ENCODE data around the gene GRIN3B.

The GRIN3B gene

DNA sequence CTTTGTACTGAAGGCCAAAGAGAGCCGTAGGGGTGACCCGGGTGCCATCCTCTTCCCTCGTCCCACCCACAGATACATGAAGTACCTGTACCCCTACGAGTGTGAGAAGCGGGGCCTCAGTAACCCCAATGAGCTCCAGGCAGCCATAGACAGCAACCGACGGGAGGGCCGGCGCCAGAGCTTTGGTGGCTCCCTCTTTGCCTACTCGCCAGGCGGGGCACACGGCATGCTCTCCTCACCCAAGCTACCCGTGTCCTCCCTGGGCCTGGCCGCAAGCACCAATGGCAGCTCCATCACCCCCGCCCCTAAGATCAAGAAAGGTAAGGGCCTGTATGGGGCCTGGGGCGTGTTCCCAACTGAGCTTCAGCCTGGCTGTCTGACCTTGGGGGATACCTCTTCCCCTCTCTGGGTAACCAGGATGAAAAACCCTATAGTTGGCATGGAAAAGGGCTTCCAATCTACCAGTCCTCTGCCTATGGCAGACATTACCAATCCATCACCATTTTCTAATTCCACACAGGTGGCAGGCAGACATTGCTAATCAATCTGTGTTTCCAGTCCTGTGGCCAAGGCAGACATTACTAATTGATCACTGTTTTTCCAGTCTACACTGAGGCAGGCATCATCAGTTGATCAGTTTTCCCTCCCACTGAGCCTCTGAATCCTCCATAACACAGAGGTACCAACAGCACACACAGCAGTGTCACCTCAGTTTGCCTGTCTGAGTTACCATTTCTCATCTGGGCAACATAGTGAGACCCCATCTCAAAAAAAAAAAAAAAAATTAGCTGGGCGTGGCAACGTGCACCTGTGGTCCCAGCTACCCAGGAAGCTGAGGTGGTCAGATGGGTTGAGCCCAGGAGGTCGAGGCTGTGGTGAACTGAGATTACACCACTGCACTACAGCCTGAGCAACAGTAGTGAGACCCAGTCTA is 35.2 kb upstream of the GRIN3B start:
- no peak for DNase-seq

DNA sequence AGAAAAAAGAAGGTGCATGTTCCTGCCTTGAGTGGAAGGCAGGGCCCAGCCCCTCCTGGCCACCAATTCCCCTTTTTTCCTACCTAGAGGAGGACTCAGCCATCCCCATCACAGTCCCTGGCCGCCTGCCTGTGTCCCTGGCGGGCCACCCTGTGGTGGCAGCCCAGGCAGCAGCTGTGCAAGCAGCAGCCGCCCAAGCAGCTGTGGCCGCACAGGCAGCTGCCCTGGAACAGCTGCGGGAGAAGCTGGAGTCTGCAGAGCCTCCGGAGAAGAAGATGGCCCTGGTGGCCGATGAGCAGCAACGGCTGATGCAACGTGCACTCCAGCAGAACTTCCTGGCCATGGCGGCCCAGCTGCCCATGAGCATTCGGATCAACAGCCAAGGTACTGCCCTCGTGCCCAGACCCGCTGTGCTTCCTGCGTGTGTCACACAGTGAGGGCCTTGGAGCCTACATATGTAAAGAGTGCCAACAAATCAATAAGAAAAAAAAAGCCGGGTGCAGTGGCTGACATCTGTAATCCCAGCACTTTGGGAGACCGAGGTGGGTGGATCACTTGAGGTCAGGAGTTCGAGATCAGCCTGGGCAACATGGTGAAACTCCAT is 33.6 kb upstream of the GRIN3B start:
- no peak for DNase-seq

DNA sequence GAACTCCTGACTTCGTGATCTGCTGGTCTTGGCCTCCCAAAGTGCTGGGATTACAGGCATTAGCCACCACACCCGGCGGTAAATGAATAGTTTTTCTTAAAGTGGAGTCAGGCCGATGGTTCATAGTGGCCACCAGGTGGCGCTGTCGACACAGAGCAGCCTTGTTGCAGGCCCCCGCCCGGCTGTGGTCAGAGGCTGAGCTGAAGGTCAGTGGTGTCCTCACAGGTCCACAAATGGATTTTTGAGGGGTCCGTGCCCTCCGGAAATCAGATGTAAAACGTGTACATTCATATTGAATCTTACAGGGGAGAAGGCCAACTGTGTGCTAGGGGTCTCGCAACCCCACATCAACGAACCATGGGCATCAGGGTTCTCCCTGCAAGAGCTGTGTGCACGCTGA is 29.5 kb upstream of the GRIN3B start:
- DNase-seq = no peak

DNA sequence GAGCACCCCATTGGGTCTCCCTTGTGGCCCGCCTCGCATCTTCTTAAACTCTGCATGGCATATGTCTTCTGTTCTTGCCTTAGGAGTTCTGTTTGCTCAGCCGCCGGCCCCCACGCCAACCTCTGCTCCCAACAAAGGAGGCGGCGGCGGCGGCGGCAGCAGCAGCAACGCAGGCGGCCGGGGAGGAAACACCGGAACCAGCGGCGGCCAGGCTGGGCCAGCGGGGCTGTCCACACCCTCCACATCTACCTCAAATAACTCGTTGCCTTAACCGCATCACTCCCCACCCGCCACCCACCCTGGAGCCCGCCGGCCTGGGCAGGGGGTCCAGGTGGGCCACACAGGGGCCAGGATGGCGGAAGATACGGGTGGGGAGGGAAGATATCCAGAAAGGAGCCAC is 28.4 kb upstream of the GRIN3B start:
- no peak for DNase-seq

DNA sequence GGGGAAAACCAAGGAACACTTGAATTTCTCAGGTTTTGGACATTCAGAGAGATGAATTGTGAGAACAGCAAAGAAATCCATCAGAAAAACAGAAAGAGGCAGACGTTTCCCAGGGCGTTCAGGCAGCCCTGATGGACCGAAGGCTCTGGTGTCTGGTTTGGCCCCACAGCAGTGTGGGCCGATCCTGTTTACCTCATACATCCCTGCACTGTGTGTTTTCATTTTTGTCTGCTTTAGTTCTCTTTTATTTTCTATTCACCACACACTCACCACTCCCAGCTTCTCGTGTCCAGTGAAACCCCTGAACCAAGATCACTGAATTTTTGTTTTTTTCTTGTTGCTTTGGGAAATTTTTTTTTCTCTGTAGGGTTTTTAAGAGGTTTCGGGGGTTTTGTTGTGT is 27.9 kb upstream of the GRIN3B start:
- DNase-seq = no peak

DNA sequence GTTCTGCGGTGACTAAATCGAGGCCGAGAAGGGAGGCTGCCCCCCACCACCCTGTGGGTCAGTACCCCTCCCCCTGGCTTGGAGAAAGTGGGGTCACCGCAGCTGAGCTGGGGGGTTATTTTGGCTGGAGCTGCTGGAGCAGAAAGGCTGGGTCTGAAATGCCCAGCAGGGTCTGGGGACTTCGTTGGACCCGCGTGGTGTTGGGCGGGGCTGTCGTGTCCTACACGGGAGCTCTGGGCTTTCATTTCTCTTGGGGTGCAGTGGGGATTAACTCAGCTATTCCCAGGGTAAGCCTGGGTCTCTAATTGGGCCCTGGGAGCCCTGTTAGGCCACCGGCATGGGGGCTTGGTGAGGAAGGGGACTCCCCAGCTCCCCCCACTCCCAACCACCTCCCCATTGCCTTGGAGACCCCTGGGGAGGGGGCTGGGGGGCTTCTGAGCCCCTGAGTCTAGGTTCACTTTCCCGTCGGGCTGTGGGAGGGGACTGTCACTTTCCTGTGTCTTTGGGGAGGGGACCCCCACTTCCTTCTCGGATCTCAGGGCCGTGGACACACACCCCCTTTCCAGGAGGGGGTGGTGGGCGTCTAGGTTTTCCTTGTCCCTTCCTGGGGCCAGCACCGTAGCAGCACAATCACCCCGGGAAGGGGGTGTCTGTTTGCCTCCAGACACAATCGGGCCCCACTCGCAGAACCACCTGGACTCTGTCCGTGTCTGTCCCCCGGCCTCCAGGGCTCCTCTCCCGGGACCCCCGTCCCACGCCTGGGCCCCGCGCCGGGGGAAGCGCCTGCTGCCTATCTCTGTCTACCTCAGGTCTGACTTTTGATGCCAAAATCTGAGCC is 26.3 kb upstream of the GRIN3B start:
- no peak for DNase-seq

DNA sequence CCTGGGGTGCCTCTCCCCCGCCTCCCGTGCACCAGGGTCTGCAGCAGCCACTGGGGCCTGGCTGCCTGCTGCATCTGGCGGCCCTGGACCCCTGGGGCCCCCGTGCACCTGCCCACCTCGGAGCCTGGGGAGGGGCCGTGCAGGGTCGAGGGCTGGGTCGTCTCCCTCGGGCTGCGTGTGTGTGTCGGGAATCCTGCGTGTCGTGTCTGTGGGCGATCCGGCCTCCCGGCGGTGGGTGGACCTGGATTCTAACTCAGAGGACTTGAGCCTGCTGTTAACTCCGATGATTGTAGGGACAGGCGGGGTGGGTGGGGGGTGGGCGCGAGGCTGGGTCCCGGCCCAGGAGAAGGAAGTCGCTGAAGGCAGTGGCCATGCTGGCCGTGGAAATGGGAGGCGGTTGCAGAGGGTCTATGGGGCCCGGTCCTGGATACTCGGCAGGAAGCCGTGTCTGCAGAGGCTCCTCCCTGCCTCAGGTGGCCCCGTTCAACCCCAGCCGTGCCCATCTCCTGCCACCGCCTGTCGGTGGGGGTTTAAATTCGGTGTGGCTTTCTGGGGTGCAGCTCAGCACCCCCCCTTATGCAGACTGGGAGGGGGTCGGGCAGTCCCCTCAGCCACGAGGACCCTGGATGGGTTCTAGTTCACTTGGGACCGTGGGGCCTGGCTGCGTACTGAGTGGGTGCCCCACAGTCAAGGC is 25.5 kb upstream of the GRIN3B start:
- DNase-seq = no peak

DNA sequence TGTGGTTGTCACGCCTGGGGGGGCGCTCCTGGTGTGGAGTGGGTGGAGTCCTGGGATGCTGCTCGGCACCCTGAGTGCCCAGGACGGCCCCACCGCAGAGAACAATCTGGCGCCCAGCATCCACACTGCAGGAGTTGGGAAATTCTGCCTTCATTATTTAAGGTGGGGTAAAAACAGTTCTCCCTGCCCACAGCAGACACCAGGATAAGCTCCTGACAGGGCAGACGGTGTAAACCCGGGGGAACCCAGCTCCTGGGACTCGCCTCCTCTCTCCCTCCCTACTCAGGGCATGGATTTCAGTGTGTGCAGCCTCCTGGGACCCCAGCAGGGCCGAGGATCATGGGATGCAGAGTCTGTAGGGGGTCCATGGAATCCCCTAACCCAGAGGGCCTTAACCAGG is 23.7 kb upstream of the GRIN3B start:
- no peak for DNase-seq

DNA sequence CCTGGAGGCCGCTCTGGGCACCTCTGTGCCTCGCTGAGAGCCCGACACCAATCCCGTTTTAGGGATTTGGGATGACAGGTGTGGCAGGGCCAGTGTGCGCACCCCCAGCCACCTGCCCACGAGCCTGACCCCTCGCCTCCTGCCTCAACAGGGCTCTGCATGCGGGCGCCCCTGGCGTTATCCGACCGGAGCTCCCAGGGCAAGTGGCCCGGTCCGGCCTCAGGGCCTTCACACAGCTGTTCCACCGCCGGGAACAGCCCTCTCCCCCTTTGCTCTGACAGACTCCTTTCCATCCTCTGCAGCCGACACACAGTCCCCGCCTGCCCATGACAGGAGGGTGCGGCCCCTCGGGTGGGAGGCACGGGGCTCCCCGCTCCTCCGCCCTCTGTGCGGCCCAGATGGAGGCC is 23.2 kb upstream of the GRIN3B start:
- no peak for DNase-seq

DNA sequence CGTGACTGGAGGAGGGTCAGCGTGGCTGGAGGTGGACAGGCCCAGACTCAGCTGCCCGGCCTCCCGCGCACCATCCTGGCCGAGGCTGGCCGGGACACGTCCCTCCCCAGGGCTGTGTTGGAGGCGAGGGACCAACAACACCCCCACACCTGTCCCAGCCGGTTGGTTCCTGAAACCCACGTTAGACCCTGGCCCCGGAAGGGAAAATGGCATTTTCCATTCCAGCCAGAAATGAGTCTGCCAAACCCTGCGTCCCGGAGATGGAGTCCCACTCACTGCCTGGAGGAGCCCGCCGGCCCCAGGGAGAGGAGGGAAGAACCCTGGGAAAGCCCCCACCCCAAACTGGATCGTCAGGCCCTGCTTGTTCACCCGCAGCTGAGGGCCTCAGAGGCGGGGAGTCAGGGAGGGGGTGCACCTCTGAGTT is 20.9 kb upstream of the GRIN3B start:
- no peak for DNase-seq

DNA sequence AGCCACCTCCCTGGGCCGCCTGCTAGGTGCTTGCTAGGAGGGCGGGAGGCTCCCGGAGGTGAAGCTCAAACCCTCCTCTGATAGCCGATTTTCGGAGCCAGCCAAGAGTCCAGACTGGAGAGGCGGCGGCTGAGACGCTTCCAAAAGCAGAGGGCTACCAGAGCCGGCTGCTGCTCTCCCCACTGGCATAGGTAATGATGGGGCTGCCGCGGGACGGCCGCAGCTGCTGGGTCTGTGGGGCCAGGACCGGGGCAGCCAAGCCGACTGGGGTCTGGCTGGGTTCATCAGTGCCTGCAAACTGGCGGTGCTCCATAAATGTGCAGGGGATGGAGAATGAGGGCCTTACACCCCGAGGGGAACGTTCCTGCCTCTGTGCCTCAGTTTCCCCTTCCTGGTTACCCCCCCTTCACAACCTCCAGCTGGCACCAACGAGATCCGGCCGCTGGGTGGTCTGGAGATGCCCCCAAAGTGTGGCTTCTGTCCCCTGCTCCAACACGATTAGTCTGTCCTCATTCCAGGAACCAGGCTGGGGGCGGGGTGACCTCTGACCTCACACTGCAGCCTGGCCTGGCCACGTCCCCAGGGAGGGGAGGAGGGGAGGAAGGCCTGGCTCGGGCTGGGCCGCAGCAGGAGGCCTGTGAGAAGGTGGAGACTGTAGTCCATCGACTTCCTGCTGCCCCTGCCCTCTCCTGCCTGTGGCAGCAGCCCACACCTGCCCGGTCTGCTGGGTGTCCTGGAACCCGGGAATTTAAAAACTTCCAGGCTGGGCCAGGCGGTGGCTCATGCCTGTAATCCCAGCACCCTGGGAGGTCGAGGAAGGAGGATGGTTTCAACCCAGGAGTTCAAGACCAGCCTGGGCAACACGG is 19.9 kb upstream of the GRIN3B start:
- no peak for DNase-seq

DNA sequence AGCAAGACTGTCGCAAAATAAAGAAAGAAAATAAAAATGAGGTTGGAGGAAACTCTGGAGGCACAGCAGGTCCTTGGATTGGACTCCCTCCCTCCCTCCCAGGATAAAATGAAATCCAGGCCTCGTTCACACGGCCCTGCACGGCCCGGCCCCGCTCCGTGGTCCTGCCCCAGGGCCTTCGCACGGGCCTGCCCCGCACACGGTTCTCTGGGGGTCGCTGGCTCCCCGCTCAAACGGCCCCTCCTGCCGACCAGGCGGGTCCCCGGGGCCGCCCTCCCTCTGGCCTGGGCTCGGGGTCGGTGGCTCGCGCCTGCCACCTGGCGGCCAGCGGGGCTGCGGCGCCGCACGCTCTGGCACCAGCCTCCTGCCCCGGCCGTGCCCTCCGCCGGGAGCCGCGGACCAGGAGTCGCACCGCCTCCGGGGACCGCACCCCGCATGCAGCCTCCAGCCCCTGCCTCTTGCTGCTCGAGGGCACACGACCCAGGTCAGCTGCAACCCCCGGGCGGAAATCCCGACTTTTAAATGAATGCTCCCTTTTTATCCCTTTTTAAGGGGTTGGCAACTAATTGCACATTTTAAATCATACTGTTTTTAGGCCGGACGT is 17.6 kb upstream of the GRIN3B start:
- DNase-seq = no peak

DNA sequence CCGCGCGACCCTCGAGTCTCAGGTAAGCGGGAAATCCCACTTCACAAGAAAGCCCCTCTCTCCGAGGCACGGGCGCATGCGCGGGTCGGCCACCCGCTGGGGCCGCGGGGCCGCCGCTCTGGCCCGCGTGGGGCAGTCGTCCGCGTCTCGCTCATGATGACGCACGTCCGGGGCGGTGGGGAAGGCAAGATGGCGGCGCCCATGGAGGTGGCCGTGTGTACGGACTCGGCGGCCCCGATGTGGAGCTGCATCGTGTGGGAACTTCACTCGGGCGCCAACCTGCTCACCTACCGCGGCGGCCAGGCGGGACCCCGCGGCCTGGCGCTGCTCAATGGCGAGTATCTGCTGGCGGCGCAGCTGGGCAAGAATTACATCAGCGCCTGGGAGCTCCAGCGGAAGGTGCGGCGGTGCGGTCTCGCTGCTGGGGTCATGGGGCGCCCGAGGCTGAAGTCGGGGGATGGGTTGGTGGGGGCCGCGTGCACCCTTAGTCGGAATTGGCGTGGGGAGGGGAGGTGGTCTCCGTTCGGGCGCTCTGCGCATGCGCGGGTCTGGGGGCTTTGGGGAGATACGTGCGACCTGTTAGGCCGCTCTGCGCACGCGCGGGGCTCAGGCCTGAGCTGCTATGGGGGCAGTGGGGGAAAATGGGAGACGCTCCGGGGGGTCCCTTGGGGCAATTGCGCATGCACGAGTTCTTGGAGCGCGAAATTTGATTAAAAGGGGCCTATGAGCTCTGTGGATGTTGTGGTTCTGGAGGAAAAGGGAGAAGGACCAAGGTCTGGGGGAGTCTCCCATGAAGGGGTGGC is 15.9 kb upstream of the GRIN3B start, which contains the start of gene WDR18:
Gene WDR18 (plus strand): TSS at position 181 of the 803 bp plus-strand sequence. CDS start 9 bp downstream, at position 190.
- peak; percentile 34 for DNase-seq

DNA sequence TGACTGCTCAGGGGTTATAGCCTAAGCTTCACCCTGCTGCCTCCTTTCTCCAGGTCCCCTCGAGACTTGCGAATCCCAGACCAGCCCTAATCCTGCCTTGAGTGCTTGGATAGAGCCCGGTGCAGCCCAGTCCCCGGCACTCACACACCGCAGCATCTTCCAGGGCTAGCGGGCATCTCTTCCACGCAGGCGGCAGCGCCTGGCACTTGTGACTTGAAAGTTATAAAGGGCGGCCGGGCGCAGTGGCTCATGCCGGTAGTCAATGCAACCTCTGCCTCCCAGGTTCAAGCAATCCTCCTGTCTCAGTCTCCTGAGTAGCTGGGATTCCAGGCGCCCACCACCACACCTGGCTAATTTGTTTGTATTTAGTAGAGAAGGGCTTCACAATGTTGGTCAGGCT is 14.1 kb upstream of the GRIN3B start:
- DNase-seq = no peak

DNA sequence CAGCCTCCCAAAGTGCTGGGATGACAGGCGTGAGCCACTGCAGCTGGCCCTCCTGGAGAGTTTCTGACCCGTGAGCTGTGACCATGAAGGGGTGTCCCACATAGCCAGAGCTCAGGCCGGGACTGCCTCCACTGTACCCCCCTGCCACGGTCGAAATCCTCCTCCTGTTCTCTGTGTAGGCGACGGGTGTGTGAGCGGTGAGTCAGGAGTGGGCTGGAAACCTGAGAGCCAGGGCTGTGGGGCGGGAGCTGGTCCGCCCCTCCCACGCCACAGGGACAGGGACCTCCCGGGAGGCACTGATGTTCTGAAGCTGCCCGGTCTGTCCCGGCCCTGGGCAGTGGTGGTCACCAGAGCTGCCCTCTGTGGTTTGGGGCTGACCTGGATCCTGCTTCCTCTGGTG is 12.1 kb upstream of the GRIN3B start:
- DNase-seq = no peak

DNA sequence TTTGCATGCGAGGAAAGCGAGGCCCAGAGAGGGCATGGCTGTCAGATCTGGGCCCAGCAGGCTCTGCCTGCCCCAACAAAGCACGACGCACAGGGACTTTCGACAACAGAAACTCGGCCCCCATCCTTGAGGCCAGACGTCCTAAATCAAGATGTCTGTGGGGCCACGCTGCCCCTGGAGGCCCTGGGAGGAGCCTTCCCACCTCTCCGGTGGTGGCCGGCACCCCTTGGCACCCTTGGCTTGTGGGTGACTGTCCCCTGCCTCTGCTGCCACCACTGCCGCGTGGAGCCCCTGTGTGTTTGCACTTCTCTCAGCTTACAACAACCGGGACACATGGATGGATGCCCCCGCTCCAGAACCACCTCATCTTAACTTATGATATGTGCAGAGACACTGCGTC is 11.7 kb upstream of the GRIN3B start:
- DNase-seq = no peak

DNA sequence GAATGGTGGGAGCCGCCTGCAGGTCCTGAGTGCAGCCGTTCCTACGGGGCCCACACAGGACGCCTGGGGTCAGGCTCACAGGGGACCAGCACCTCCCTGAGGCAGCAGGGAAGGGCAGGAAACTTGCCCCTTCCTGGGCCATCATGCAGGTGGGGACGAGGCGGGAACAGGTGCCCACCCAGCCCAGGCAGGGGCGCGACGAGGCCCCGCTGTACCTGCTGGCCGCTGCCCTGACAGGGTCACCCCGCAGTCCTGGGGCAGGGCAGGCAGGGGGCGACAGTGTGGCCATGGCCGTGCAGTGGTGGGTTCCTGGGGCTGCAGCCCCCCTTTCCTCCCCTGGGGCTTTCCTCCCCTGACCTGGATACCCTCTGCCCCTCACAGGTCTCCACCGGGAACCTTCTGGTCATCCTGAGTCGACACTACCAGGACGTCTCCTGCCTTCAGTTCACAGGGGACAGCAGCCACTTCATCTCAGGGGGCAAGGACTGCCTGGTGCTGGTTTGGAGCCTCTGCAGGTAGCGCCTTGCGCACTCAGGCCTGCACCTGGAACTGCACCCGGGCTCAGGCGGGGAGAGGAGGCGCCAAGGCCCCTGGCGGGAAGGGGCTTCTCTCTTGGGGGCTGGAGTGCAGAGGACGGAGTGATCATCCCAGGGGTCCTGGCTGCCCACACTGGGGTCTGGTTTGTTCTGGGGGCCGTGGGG is 10.7 kb upstream of the GRIN3B start:
- DNase-seq = no peak

DNA sequence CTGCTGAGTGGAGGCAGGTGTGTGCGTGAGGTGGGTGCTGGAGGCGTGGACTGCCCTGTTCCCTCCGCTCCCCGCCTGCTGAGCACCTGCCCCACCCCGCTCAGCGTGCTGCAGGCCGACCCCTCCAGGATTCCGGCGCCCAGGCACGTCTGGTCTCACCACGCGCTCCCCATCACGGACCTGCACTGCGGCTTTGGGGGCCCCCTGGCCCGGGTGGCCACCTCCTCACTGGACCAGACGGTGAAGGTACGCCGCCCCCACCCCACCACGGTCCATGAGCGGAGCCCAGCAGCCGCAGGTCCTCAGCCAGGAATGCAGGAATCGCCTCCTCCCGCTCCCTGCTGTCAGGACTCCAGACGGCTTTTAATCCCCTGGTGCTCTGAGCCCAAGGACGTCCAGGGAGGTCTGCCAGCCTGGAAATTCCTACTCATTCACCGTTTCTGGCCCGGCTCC is 10.1 kb upstream of the GRIN3B start:
- no peak for DNase-seq

DNA sequence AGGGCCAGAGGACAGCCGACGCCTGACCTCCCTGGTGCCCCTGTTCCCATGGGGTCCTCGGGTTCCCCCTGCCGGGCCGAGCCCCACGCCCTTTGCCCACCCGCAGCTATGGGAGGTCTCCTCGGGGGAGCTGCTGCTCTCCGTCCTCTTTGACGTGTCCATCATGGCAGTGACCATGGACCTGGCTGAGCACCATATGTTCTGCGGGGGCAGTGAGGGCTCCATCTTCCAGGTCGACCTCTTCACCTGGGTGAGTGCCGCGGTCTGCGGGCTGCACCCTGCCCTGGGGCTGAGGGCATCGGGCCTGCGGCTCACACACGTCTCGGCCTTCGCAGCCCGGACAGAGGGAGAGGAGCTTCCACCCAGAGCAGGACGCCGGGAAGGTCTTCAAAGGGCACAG is 9.5 kb upstream of the GRIN3B start:
- no peak for DNase-seq
